ENCODE data around the gene MAP3K7CL. TPM values are rescaled to one million over a fixed set of nuclear protein-coding genes. Genes with fewer than 3 reads are reported as not detected.

Gene MAP3K7CL
- total RNA-seq, 6 experiments from 2014 or later, result 6.2 to 11.4 (median 7.6) TPM

GRCh38 chr21:29201186-29201585 lies 70.7 kb downstream of the MAP3K7CL start:
- peaks cover 18% of the 10 kb centered on the region for H3K4me1 Mint-ChIP-seq (ENCODE audit: low read depth)
- no peak for DNase-seq
- peaks cover 19% of the 10 kb centered on the region for H3K9me3 Mint-ChIP-seq
- H3K27ac Mint-ChIP-seq, result no peak overlapping the region
- TF ChIP-seq, protein P1, sequence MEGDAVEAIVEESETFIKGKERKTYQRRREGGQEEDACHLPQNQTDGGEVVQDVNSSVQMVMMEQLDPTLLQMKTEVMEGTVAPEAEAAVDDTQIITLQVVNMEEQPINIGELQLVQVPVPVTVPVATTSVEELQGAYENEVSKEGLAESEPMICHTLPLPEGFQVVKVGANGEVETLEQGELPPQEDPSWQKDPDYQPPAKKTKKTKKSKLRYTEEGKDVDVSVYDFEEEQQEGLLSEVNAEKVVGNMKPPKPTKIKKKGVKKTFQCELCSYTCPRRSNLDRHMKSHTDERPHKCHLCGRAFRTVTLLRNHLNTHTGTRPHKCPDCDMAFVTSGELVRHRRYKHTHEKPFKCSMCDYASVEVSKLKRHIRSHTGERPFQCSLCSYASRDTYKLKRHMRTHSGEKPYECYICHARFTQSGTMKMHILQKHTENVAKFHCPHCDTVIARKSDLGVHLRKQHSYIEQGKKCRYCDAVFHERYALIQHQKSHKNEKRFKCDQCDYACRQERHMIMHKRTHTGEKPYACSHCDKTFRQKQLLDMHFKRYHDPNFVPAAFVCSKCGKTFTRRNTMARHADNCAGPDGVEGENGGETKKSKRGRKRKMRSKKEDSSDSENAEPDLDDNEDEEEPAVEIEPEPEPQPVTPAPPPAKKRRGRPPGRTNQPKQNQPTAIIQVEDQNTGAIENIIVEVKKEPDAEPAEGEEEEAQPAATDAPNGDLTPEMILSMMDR (IDR thresholded peaks at IDR 0.05), result no peak
- no peaks in the 10 kb centered on the region for H3K27me3 Mint-ChIP-seq (ENCODE audit: insufficient read depth)
- H3K4me3 Mint-ChIP-seq, result no peak overlapping the region
- peaks cover 26% of the 10 kb centered on the region for H3K36me3 Mint-ChIP-seq (ENCODE audit: low read depth)

GRCh38 chr21:29205009-29205408 lies 74.6 kb downstream of the MAP3K7CL start:
- H3K27me3 Mint-ChIP-seq (ENCODE audit: insufficient read depth), result no peaks in the 10 kb centered on the region
- H3K27ac Mint-ChIP-seq, result no peak overlapping the region
- H3K4me1 Mint-ChIP-seq (ENCODE audit: low read depth), result peaks cover 27% of the 10 kb centered on the region

GRCh38 chr21:29205988-29206387 lies 75.5 kb downstream of the MAP3K7CL start:
- DNase-seq, result no peak
- H3K9me3 Mint-ChIP-seq, result peaks cover 16% of the 10 kb centered on the region
- H3K27ac Mint-ChIP-seq, result no peak overlapping the region
- TF ChIP-seq, protein P1 (IDR thresholded peaks at IDR 0.05), result no peak
- H3K27me3 Mint-ChIP-seq (ENCODE audit: insufficient read depth), result no peaks in the 10 kb centered on the region
- peaks cover 22% of the 10 kb centered on the region for H3K36me3 Mint-ChIP-seq (ENCODE audit: low read depth)
- peaks cover 31% of the 10 kb centered on the region for H3K4me1 Mint-ChIP-seq (ENCODE audit: low read depth)
- H3K4me3 Mint-ChIP-seq, result no peak overlapping the region

More at GRCh38 chr21:29205009-29205408, 74.6 kb downstream of the MAP3K7CL start:
- peaks cover 19% of the 10 kb centered on the region for H3K9me3 Mint-ChIP-seq
- H3K4me3 Mint-ChIP-seq, result no peak overlapping the region
- DNase-seq, result no peak
- H3K36me3 Mint-ChIP-seq (ENCODE audit: low read depth), result peaks cover 21% of the 10 kb centered on the region
- TF ChIP-seq, protein P1 (IDR thresholded peaks at IDR 0.05), result no peak

GRCh38 chr21:29206445-29206844 lies 76.0 kb downstream of the MAP3K7CL start:
- H3K4me3 Mint-ChIP-seq, result no peak overlapping the region
- H3K4me1 Mint-ChIP-seq (ENCODE audit: low read depth), result peaks cover 31% of the 10 kb centered on the region
- no peak for DNase-seq
- H3K27me3 Mint-ChIP-seq (ENCODE audit: insufficient read depth), result no peaks in the 10 kb centered on the region
- H3K9me3 Mint-ChIP-seq, result peaks cover 11% of the 10 kb centered on the region
- TF ChIP-seq, protein P1 (IDR thresholded peaks at IDR 0.05), result no peak
- H3K27ac Mint-ChIP-seq, result no peak overlapping the region
- peaks cover 17% of the 10 kb centered on the region for H3K36me3 Mint-ChIP-seq (ENCODE audit: low read depth)

DNA sequence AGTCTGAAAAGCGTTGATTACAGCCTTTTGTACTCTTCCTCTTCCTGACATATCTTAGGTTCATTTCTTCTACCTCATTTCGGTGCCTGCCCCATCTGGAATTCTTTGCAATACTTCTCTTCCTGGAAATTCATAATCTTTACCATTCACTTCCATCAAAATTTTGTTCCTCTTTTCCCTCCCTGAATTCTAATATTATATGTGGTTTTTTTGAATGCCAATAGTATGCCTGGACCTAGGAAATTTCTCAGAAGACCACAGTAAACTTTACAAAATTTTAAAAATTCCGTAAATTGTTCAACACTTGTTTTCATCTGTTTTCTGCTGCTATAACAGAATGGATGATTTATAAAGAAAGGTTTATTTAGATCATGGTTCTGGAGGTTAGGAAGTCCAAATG lies 76.8 kb downstream of the MAP3K7CL start:
- H3K36me3 Mint-ChIP-seq (ENCODE audit: low read depth), result peaks cover 10% of the 10 kb centered on the region
- H3K27me3 Mint-ChIP-seq (ENCODE audit: insufficient read depth), result no peaks in the 10 kb centered on the region
- H3K4me3 Mint-ChIP-seq, result no peak overlapping the region

More for the DNA sequence above, 76.8 kb downstream of the MAP3K7CL start:
- TF ChIP-seq, protein P1 (IDR thresholded peaks at IDR 0.05), result no peak
- no peak for DNase-seq
- Mint-ChIP-seq H3K9me3 (peaks cover 3% of the 10 kb centered on the region), H3K4me1 (ENCODE audit: low read depth) (peaks cover 31% of the 10 kb centered on the region), H3K27ac (no peak overlapping the region)

Data from HFFc6 (cell line).